ENCODE data around the gene SLC2A8. TPM values are rescaled to one million over a fixed set of nuclear protein-coding genes. Genes with fewer than 3 reads are reported as not detected.

Gene SLC2A8
- 6.3 TPM for polyA plus RNA-seq (2013, experiment 1 of 2)
- 6.8 TPM for polyA plus RNA-seq (2013, experiment 2 of 2)

- Histone ChIP-seq H3K4me3 (ENCODE audit: insufficient read depth in 1 of 2, low read depth in 1 of 2, low read length in 2 of 2) (peak within 1 kb of the TSS; percentile 33 to 76), H3K4me2 (ENCODE audit: low read length, poor library complexity, severe bottlenecking) (peak within 1 kb of the TSS; percentile 93), H3K9me3 (ENCODE audit: control insufficient read depth, low read length) (peaks cover 7% of the 10 kb centered on the region), H2BK12ac (ENCODE audit: low read length in 2 of 2) (no peak within 1 kb of the TSS), H3K9ac (ENCODE audit: low read length) (no peak within 1 kb of the TSS), H2BK120ac (ENCODE audit: low read depth, low read length) (no peak within 1 kb of the TSS), H2AK5ac (ENCODE audit: low read length, severe bottlenecking) (no peak within 1 kb of the TSS), H2BK5ac (ENCODE audit: low read depth, low read length, poor library complexity, severe bottlenecking) (peak within 1 kb of the TSS; percentile 39), H3K27ac (ENCODE audit: low read length, poor library complexity, severe bottlenecking) (no peak within 1 kb of the TSS), H3K79me1 (replicated peaks; ENCODE audit: low read length, poor library complexity, severe bottlenecking) (peaks cover 10% of the 10 kb centered on the region), H4K8ac (ENCODE audit: low read length) (peak within 1 kb of the TSS; percentile 30), H3K4ac (ENCODE audit: low read depth in 1 of 2, low read length in 2 of 2) (no peak within 1 kb of the TSS), H3K14ac (ENCODE audit: low read length in 2 of 2) (peak within 1 kb of the TSS in 1 of 2 experiments; percentile 76), H4K91ac (ENCODE audit: low read length) (peak within 1 kb of the TSS; percentile 66), H2BK15ac (ENCODE audit: low read depth, poor library complexity, severe bottlenecking) (no peak within 1 kb of the TSS), H3K4me1 (ENCODE audit: control insufficient read depth, insufficient read depth, low read depth, low read length) (peaks cover 18% of the 10 kb centered on the region), H2AFZ (ENCODE audit: low read depth, low read length) (peak within 1 kb of the TSS; percentile 87), H3K18ac (ENCODE audit: low read depth in 1 of 2, low read length in 2 of 2) (peak within 1 kb of the TSS; percentile 41 to 59), H3K23ac (ENCODE audit: low read length in 2 of 2) (peak within 1 kb of the TSS; percentile 43 to 78), H3K27me3 (ENCODE audit: control insufficient read depth in 1 of 2, insufficient read depth in 1 of 2, low read length in 2 of 2) (peaks cover 11 to 92% of the 10 kb centered on the region in 2 experiments), H3K36me3 (ENCODE audit: control insufficient read depth in 1 of 2, insufficient read depth in 2 of 2, low read depth in 1 of 2, low read length in 2 of 2) (peaks cover 0 to 8% of the 10 kb centered on the region in 2 experiments)
- WGBS: under 1% methylated on average over 62 of the region's 87 CpGs
- DNase-seq: peak; percentile 100
Measured at GRCh38 chr9:127396808-127397645, at the start of gene SLC2A8. TSS of gene SLC2A8 (plus strand) at chr9:127397169. CDS start at chr9:127397231, 62 bp downstream.

- Histone ChIP-seq H2BK120ac (ENCODE audit: low read depth, low read length) (no peak overlapping the region), H2BK5ac (ENCODE audit: low read depth, low read length, poor library complexity, severe bottlenecking) (no peak overlapping the region), H2BK15ac (ENCODE audit: low read depth, poor library complexity, severe bottlenecking) (no peak overlapping the region), H4K91ac (ENCODE audit: low read length) (peak overlapping the region; percentile 67), H3K79me1 (replicated peaks; ENCODE audit: low read length, poor library complexity, severe bottlenecking) (no peaks in the 10 kb centered on the region), H3K4me2 (ENCODE audit: low read length, poor library complexity, severe bottlenecking) (no peak overlapping the region), H3K23ac (ENCODE audit: low read length in 2 of 2) (no peak overlapping the region), H3K4me3 (ENCODE audit: insufficient read depth in 1 of 2, low read depth in 1 of 2, low read length in 2 of 2) (no peak overlapping the region), H3K4ac (ENCODE audit: low read depth in 1 of 2, low read length in 2 of 2) (no peak overlapping the region), H4K8ac (ENCODE audit: low read length) (no peak overlapping the region), H3K9me3 (ENCODE audit: control insufficient read depth, low read length) (no peaks in the 10 kb centered on the region), H3K9ac (ENCODE audit: low read length) (no peak overlapping the region), H2AK5ac (ENCODE audit: low read length, severe bottlenecking) (no peak overlapping the region), H3K27me3 (ENCODE audit: control insufficient read depth in 1 of 2, insufficient read depth in 1 of 2, low read length in 2 of 2) (peaks cover 0 to 91% of the 10 kb centered on the region in 2 experiments), H3K27ac (ENCODE audit: low read length, poor library complexity, severe bottlenecking) (no peak overlapping the region), H3K36me3 (ENCODE audit: control insufficient read depth in 1 of 2, insufficient read depth in 2 of 2, low read depth in 1 of 2, low read length in 2 of 2) (peaks cover 0 to 3% of the 10 kb centered on the region in 2 experiments), H3K4me1 (ENCODE audit: control insufficient read depth, insufficient read depth, low read depth, low read length) (peaks cover 7% of the 10 kb centered on the region), H3K14ac (ENCODE audit: low read length in 2 of 2) (no peak overlapping the region), H2BK12ac (ENCODE audit: low read length in 2 of 2) (no peak overlapping the region), H3K18ac (ENCODE audit: low read depth in 1 of 2, low read length in 2 of 2) (no peak overlapping the region), H2AFZ (ENCODE audit: low read depth, low read length) (no peak overlapping the region)
- 82% methylated on average over 7 of the region's 8 CpGs for WGBS
- DNase-seq: peak; percentile 47
Measured at GRCh38 chr9:127347831-127348776, 48.9 kb upstream of the SLC2A8 start.

GRCh38 chr9:127349483-127350113 is 47.4 kb upstream of the SLC2A8 start:
- Histone ChIP-seq H3K18ac (ENCODE audit: low read depth in 1 of 2, low read length in 2 of 2) (no peak overlapping the region), H3K27me3 (ENCODE audit: control insufficient read depth in 1 of 2, insufficient read depth in 1 of 2, low read length in 2 of 2) (peaks cover 0 to 91% of the 10 kb centered on the region in 2 experiments), H2AK5ac (ENCODE audit: low read length, severe bottlenecking) (no peak overlapping the region), H3K4me1 (ENCODE audit: control insufficient read depth, insufficient read depth, low read depth, low read length) (peaks cover 6% of the 10 kb centered on the region), H4K8ac (ENCODE audit: low read length) (no peak overlapping the region), H2BK120ac (ENCODE audit: low read depth, low read length) (no peak overlapping the region), H2BK12ac (ENCODE audit: low read length in 2 of 2) (no peak overlapping the region), H3K9ac (ENCODE audit: low read length) (no peak overlapping the region), H2BK5ac (ENCODE audit: low read depth, low read length, poor library complexity, severe bottlenecking) (no peak overlapping the region), H3K14ac (ENCODE audit: low read length in 2 of 2) (no peak overlapping the region), H3K36me3 (ENCODE audit: control insufficient read depth in 1 of 2, insufficient read depth in 2 of 2, low read depth in 1 of 2, low read length in 2 of 2) (peaks cover 0 to 3% of the 10 kb centered on the region in 2 experiments), H3K4ac (ENCODE audit: low read depth in 1 of 2, low read length in 2 of 2) (no peak overlapping the region), H3K79me1 (replicated peaks; ENCODE audit: low read length, poor library complexity, severe bottlenecking) (no peaks in the 10 kb centered on the region), H3K4me3 (ENCODE audit: insufficient read depth in 1 of 2, low read depth in 1 of 2, low read length in 2 of 2) (no peak overlapping the region), H3K4me2 (ENCODE audit: low read length, poor library complexity, severe bottlenecking) (no peak overlapping the region), H3K27ac (ENCODE audit: low read length, poor library complexity, severe bottlenecking) (no peak overlapping the region), H3K9me3 (ENCODE audit: control insufficient read depth, low read length) (no peaks in the 10 kb centered on the region), H2BK15ac (ENCODE audit: low read depth, poor library complexity, severe bottlenecking) (no peak overlapping the region), H3K23ac (ENCODE audit: low read length in 2 of 2) (no peak overlapping the region), H4K91ac (ENCODE audit: low read length) (no peak overlapping the region), H2AFZ (ENCODE audit: low read depth, low read length) (no peak overlapping the region)
- WGBS: 95% methylated on average over 11 of the region's 12 CpGs
- no peak for DNase-seq

Measured in mesenchymal stem cell (in vitro differentiated cells and primary cell).